ENCODE data around the gene FMNL2.
"Not testable (repeated sequence)": the region's sequence is repeated elsewhere in the genome, so short reads cannot be mapped to it uniquely, and the experiment has no call there.

The FMNL2 gene

GRCh38 chr2:152513681-152514080, 178.7 kb downstream of the FMNL2 start:
- Histone ChIP-seq H3K4me3 (no peak overlapping the region), H3K27ac (no peak overlapping the region)
- TF ChIP-seq CTCF (IDR thresholded peaks at IDR 0.05), result no peak
- no peak for DNase-seq (ENCODE audit: low spot score)

GRCh38 chr2:152518034-152518433, 183.1 kb downstream of the FMNL2 start:
- Histone ChIP-seq H3K4me3 (no peak overlapping the region), H3K27ac (no peak overlapping the region)
- DNase-seq (ENCODE audit: low spot score), result no peak
- TF ChIP-seq CTCF (IDR thresholded peaks at IDR 0.05), result no peak

- no peak for TF ChIP-seq CTCF (IDR thresholded peaks at IDR 0.05)
- Histone ChIP-seq H3K4me3 (peak overlapping the region; percentile 14), H3K27ac (no peak overlapping the region)
- no peak for DNase-seq (ENCODE audit: low spot score)
These were observed 183.9 kb downstream of the FMNL2 start for GRCh38 chr2:152518641-152519580.

- TF ChIP-seq CTCF (IDR thresholded peaks at IDR 0.05), result no peak
- no peak for DNase-seq (ENCODE audit: low spot score)
- no peak overlapping the region for H3K4me3 ChIP-seq
- no peak overlapping the region for H3K27ac ChIP-seq
These were observed 184.6 kb downstream of the FMNL2 start for GRCh38 chr2:152519581-152519952.

GRCh38 chr2:152520759-152521158, 185.8 kb downstream of the FMNL2 start:
- TF ChIP-seq CTCF (IDR thresholded peaks at IDR 0.05), result no peak
- no peak overlapping the region for H3K27ac ChIP-seq
- no peak overlapping the region for H3K4me3 ChIP-seq
- no peak for DNase-seq (ENCODE audit: low spot score)

- not testable (repeated sequence) for H3K27ac ChIP-seq; DNase-seq (ENCODE audit: low spot score); H3K4me3 ChIP-seq
These were observed 187.5 kb downstream of the FMNL2 start for GRCh38 chr2:152522446-152522845.

- Histone ChIP-seq H3K27ac (no peak overlapping the region), H3K4me3 (no peak overlapping the region)
- TF ChIP-seq CTCF (IDR thresholded peaks at IDR 0.05), result no peak
- no peak for DNase-seq (ENCODE audit: low spot score)
These were observed 188.1 kb downstream of the FMNL2 start for GRCh38 chr2:152523091-152523490.
